ENCODE data around the gene SSTR5. TPM values are rescaled to one million over a fixed set of nuclear protein-coding genes. Genes with fewer than 3 reads are reported as not detected.

The SSTR5 gene
- total RNA-seq, 1 donor: not detected

GRCh38 chr16:1047123-1047522 lies 25.4 kb upstream of the SSTR5 start:
- Histone ChIP-seq H3K4me3 (ENCODE audit: low read length) (no peak overlapping the region), H3K27me3 (ENCODE audit: insufficient read depth, low read length) (no peaks in the 10 kb centered on the region), H3K9me3 (ENCODE audit: low read depth, low read length) (no peaks in the 10 kb centered on the region), H3K4me1 (ENCODE audit: insufficient read depth, low read length) (no peaks in the 10 kb centered on the region)

DNA sequence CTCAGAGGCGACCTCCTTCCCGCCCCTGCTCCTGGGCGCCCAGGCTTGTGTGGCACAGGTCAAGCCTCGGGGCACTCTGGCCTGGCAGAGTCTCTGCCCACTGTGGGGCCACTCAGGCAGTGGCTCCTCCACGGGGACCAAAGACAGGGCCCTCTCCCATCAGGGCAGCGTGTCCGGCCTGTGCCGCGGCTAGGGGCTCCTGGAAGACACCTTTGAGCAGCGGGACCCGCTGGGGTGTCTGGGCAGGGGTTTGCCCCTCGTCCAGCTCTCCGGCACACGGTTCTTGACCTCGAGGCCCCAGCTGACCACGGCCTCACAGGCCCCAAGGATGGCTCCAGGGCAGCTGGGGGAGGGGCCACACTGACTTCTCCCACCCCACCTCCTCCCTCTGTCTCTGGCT lies 24.7 kb upstream of the SSTR5 start:
- Histone ChIP-seq H3K27me3 (ENCODE audit: insufficient read depth, low read length) (no peaks in the 10 kb centered on the region), H3K9me3 (ENCODE audit: low read depth, low read length) (no peaks in the 10 kb centered on the region), H3K4me3 (ENCODE audit: low read length) (no peak overlapping the region), H3K4me1 (ENCODE audit: insufficient read depth, low read length) (no peaks in the 10 kb centered on the region)

DNA sequence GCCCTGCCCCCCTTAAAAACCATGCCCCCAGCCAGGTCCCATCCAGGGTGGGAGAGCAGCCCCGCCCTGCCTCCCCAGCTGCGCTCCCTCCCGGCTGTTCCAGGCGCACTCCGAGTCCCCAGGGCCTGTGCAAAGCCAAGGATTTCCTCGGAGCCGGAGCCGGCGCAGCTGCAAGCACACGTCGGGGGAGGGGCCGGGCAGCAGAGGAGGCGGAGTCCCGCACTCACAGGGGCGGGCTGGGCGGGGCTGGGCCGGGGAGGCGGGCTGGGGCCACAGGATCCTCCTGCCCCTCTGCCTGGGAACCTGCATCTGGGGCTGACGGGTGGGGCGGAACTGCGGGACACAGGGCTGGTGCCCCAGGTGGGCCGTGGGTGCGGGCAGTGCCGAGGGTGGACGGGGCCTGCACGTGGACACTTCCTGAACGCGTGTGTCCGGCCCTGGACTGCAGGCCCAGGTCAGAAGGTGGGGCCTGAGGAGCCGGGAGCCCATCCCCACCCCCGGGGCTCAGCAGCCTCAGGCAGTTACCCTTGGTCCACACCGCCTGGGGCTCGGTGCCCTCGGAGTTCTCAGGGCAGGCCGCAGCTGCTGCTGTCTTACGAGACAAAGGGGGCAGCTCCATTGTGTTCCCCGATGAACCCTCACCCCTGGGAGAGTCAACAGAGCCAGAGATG lies 24.0 kb upstream of the SSTR5 start:
- no peaks in the 10 kb centered on the region for H3K4me1 ChIP-seq (ENCODE audit: insufficient read depth, low read length)
- H3K9me3 ChIP-seq (ENCODE audit: low read depth, low read length): no peaks in the 10 kb centered on the region

DNA sequence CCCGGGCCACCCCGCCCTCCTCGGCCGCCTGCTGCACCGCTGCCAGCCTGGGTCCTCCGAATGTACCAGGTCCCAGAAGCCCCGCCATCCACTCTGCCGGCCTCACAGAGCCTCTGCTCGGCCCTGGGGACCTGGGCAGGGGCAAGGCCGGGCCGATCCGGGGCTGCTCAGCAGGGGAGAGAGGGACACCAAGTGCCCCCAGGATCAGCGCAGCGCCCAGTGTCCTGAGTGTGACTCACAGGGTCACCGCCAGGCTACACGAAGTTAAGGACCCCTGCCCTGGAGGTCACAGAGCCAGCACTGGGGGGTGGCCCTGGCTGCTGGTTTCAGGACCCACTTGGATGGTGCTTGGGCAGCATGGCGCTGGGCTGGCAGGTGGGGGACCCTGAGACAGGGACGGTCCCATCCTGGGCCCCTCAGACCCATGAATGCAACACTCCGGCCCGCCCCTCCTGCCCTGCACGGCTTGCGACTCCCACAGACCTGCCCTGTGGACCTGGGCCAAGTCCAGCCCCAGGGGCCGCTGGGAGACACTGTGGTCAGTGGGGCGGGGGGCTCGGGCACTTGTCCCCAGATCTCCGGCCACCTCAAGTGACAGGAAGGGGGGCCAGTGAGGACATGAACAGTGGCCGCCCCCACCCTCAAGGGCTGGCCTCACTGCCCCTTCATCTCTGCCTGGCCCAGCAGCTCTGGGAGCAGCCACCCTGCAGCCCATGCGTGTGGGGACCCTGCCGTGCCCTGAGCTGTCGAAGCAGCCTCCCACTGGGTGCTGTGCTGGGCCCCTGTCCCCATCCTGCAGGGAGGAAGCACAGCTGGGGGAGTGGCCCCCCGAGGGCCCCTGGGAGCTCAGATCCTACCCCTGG lies 23.2 kb upstream of the SSTR5 start:
- no peaks in the 10 kb centered on the region for H3K9me3 ChIP-seq (ENCODE audit: low read depth, low read length)
- H3K4me3 ChIP-seq (ENCODE audit: low read length): no peak overlapping the region
- no peaks in the 10 kb centered on the region for H3K27me3 ChIP-seq (ENCODE audit: insufficient read depth, low read length)
- H3K4me1 ChIP-seq (ENCODE audit: insufficient read depth, low read length): no peaks in the 10 kb centered on the region

More for the DNA sequence above, 24.0 kb upstream of the SSTR5 start:
- Histone ChIP-seq H3K27me3 (ENCODE audit: insufficient read depth, low read length) (no peaks in the 10 kb centered on the region), H3K4me3 (ENCODE audit: low read length) (no peak overlapping the region)

DNA sequence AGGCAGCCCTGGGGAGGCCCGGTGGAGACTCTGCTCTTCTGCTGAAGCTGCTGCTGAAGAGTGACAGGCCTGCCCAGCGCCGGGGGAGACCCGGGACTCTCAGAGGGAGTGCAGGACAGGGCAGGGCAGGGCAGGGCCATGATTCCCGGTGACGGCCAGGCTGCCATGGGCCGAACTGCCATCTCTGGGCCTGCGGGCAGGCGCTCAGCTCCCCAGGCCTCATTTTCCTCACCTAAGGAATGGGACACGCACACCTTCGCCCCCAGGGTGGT lies 22.6 kb upstream of the SSTR5 start:
- no peaks in the 10 kb centered on the region for H3K4me1 ChIP-seq (ENCODE audit: insufficient read depth, low read length)
- no peak overlapping the region for H3K4me3 ChIP-seq (ENCODE audit: low read length)
- no peaks in the 10 kb centered on the region for H3K9me3 ChIP-seq (ENCODE audit: low read depth, low read length)
- H3K27me3 ChIP-seq (ENCODE audit: insufficient read depth, low read length): no peaks in the 10 kb centered on the region

DNA sequence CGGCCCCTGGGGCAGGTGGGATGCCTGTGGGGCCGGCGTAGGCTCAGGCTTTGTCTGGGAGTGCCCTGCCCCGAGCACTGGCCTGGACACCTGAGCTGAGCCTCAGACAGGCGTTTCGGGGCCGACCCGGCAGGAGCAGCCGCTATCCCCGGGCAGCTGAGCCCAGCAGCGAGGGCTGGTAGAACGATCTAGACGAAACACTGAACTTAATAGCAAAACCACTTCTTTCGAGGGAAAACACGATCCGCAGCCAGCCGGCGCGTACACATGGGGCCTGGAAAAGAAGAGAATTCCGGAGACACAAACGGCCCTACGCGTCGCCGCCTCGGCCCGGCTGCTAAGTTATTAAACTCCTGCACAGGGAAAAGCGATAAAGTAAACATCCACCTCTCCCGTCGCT lies 22.0 kb upstream of the SSTR5 start:
- Histone ChIP-seq H3K4me1 (ENCODE audit: insufficient read depth, low read length) (no peaks in the 10 kb centered on the region), H3K27me3 (ENCODE audit: insufficient read depth, low read length) (no peaks in the 10 kb centered on the region), H3K9me3 (ENCODE audit: low read depth, low read length) (no peaks in the 10 kb centered on the region), H3K4me3 (ENCODE audit: low read length) (no peak overlapping the region)

DNA sequence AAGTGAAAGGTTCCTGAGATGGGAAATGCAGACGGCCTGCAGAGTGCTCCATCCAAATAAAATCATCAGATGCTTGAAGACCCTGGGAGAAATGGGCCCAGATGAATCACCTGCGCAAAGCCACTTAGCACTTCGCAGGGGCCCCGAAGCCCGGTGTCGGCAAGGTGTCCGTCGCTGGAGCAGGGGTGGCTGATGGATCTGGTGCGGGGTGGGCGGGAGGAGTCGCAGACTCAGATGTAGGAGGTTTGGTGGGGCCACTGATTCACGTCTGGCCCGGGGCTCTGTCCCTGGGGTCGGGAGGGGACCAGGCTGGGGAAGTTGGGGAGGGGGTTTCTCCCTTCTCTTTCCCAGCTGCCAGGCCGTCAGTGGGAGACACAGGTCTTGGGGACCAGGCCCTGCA lies 21.6 kb upstream of the SSTR5 start:
- Histone ChIP-seq H3K9me3 (ENCODE audit: low read depth, low read length) (no peaks in the 10 kb centered on the region), H3K4me3 (ENCODE audit: low read length) (no peak overlapping the region), H3K4me1 (ENCODE audit: insufficient read depth, low read length) (no peaks in the 10 kb centered on the region), H3K27me3 (ENCODE audit: insufficient read depth, low read length) (no peaks in the 10 kb centered on the region)

DNA sequence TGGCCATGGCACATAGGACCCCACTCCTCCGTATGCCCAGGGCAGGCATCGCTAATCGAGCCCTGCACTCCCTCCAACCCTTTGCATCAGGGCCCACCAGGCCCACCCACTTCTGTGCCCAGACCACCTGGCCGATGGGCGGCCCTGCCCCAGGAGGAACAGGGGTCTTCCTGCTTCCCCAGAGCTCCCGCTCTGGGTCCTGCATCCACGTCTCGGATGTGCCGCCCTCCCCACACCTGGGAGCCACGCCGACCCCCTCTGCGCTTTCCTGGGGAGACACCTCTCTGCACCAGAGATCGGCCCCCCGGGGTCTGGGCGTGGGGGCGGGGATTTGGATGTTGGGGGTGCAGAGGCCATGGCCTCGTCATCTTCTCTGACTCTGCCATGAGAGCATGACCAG lies 21.1 kb upstream of the SSTR5 start:
- Histone ChIP-seq H3K4me3 (ENCODE audit: low read length) (no peak overlapping the region), H3K9me3 (ENCODE audit: low read depth, low read length) (no peaks in the 10 kb centered on the region), H3K27me3 (ENCODE audit: insufficient read depth, low read length) (no peaks in the 10 kb centered on the region), H3K4me1 (ENCODE audit: insufficient read depth, low read length) (no peaks in the 10 kb centered on the region)

DNA sequence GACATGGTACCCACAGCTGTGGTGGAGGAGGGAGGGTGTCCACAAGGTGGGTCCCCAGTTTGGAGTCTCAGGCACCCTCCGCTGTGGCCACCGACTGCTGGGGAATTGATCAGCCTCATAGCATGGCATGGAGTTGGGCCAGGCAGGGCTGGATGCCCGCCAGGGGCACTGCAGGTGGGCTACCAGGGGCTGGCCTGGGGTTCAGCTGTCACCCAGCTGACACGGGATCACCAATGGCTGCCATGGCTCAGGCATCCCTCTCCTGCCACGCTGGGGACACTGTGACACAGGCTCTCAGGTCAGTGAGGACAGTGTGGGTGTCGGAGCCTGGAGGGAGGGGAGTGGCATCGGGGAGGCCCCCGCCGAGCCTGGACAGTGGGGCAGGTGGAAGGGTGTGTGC lies 19.8 kb upstream of the SSTR5 start:
- Histone ChIP-seq H3K4me3 (ENCODE audit: low read length) (no peak overlapping the region), H3K4me1 (ENCODE audit: insufficient read depth, low read length) (no peaks in the 10 kb centered on the region), H3K27me3 (ENCODE audit: insufficient read depth, low read length) (no peaks in the 10 kb centered on the region), H3K9me3 (ENCODE audit: low read depth, low read length) (no peaks in the 10 kb centered on the region)

DNA sequence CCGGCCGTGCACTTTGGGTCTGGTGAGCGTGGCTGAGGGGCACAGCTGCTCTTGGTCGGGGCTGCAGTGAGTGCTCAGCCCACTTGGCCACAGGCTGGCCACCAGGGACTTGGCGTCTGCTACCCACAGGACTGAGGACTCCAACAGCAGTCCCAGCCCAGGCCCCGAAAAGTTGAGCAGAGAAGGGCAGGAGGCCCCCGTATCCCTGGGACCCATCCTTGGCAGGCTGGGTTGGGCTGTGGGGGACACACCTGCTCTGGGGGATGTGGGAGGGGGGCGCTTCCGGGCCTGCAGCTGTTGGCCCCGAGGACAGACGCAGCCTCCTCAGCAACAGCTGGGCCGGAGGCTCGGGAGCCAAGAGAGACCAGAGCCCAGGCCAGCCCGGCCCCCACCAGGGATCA lies 19.4 kb upstream of the SSTR5 start:
- Histone ChIP-seq H3K4me1 (ENCODE audit: insufficient read depth, low read length) (no peaks in the 10 kb centered on the region), H3K27me3 (ENCODE audit: insufficient read depth, low read length) (no peaks in the 10 kb centered on the region), H3K9me3 (ENCODE audit: low read depth, low read length) (no peaks in the 10 kb centered on the region), H3K4me3 (ENCODE audit: low read length) (no peak overlapping the region)

DNA sequence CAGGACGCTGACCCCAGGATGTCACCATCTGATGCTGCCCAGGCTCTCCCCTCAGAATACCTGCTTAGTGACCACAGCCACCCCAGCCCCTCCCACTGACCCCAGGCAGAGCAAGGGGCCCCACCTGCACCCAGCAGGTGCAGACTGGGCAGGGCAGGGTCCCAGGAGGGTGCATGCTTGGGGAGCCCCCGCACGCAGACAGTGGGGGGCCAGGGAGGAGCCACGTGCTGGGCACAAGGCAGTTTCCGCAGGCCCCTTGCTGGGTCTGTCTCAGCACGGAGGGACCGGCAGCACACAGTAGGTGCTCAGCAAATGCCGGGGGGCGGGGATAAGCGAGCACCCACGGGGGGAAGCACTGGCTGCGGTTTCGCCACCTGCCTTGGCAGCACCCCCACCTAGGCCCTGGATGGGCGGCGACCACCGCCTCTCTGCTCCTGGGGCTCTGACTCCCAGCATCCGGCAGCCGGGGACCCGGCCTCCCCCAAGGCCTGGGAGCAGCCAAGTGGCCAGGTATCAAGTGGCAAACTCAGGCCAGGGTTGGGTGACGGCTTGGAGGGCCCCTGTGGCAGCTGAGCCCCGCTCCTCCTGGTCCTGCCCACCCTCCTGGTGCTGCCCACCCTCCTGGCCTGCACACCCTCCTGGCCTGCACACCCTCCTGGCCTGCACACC lies 18.7 kb upstream of the SSTR5 start:
- Histone ChIP-seq H3K4me3 (ENCODE audit: low read length) (no peak overlapping the region), H3K27me3 (ENCODE audit: insufficient read depth, low read length) (no peaks in the 10 kb centered on the region), H3K4me1 (ENCODE audit: insufficient read depth, low read length) (no peaks in the 10 kb centered on the region), H3K9me3 (ENCODE audit: low read depth, low read length) (no peaks in the 10 kb centered on the region)

DNA sequence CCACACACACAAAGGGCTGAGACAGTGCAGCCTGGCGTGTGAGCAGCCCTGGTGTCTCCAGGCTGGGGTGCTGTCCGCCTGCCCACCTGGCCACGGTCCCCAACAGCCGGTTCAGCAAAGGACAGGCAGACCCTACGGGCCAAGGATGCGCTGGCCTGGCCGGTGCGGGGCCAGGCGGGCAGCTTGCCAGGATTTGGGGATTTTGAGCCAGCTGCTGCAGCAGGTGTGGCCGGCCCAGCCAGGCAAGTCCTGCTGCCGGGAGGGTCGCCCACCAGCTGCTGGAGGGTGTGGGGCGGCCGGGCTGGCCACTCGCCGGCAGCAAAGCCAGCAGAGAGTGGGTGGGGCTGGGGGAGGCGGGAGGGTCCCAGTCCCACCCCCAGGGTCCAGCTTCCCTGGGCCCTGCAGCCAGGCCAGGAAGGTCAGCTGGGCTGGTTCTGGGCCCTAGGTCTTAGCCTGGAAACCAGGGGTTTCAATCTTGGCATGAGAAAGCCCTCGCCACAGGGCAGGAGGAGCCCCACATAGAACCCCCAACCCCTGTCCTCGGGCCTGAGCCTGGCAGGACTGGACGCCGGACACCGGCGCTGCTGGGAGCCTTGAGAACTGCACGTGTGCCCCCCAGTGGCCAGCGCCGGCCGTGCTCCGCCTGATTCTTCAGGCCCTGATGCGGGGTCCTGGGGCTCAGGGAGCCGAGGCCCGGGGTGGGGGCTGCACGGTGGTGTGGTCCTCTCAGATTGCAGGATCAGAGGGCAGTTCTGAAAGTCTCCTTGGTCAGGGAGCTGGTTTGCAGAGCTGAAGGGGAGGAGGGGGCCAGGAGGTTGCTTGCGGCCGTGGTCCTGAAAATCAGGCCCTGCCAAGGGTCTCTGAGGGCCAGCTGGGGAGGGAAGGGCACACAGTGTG lies 17.6 kb upstream of the SSTR5 start:
- H3K27me3 ChIP-seq (ENCODE audit: insufficient read depth, low read length): no peaks in the 10 kb centered on the region
- H3K9me3 ChIP-seq (ENCODE audit: low read depth, low read length): no peaks in the 10 kb centered on the region
- no peak overlapping the region for H3K4me3 ChIP-seq (ENCODE audit: low read length)
- H3K4me1 ChIP-seq (ENCODE audit: insufficient read depth, low read length): no peaks in the 10 kb centered on the region

- Histone ChIP-seq H3K27me3 (ENCODE audit: insufficient read depth, low read length) (no peaks in the 10 kb centered on the region), H3K4me3 (ENCODE audit: low read length) (no peak overlapping the region)
These were observed 17.0 kb upstream of the SSTR5 start for GRCh38 chr16:1055557-1055924.

GRCh38 chr16:1056196-1056595 lies 16.4 kb upstream of the SSTR5 start:
- Histone ChIP-seq H3K9me3 (ENCODE audit: low read depth, low read length) (no peaks in the 10 kb centered on the region), H3K27me3 (ENCODE audit: insufficient read depth, low read length) (no peaks in the 10 kb centered on the region), H3K4me1 (ENCODE audit: insufficient read depth, low read length) (no peaks in the 10 kb centered on the region), H3K4me3 (ENCODE audit: low read length) (no peak overlapping the region)

More at GRCh38 chr16:1055557-1055924, 17.0 kb upstream of the SSTR5 start:
- H3K9me3 ChIP-seq (ENCODE audit: low read depth, low read length): no peaks in the 10 kb centered on the region
- H3K4me1 ChIP-seq (ENCODE audit: insufficient read depth, low read length): no peaks in the 10 kb centered on the region
